ENCODE data around the gene SLC22A23.

- TF ChIP-seq CTCF (IDR thresholded peaks at IDR 0.05) (no peak), POLR2A (IDR thresholded peaks at IDR 0.05) (no peak), POLR2AphosphoS5 (IDR thresholded peaks at IDR 0.05) (no peak)
These were observed 144.1 kb downstream of the SLC22A23 start for GRCh38 chr6:3312604-3313231.

Data from stomach (tissue), 4 donors.